Activated CD4-positive, alpha-beta T cell treated with anti-CD3 and anti-CD28 coated beads, Interleukin-2, amount 50 U/mL, for 48 hours (primary cell): ENCODE measurements around the gene GHR.

Experiments
- DNase-seq, 2 experiments: peaks; one replicate each; pipeline ENCODE4 v3.0.0-alpha.2; 2020

GHR gene

DNA sequence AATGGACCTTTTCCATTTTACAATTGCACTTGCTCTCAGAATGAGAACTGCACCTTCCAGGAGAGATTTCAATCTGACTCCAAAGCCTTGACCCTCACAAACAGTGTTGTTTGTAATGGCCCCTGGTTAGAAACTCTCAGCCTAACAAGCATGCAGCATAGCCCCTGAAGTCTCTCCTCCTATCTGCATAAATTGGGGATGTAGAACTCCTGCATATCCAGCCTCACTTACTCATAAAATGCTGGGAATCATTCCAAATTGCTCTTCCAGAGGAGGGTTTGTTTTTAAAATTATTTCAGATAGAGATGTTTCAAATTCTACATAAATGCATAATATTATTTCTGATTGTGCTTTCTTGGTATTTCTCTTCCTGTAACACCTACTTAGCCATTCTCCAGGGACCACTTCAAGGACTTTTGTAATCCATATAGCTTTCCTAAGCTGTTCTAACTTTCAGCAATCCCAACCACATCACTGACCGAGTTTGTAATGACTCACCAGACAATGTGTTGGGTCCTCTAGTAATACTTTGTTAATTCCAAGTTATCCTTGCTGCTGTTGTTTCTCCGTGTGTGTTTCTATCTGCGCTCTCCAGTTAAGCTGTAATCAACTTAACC, 189.6 kb downstream of the GHR start:
- DNase-seq, result no peak

DNA sequence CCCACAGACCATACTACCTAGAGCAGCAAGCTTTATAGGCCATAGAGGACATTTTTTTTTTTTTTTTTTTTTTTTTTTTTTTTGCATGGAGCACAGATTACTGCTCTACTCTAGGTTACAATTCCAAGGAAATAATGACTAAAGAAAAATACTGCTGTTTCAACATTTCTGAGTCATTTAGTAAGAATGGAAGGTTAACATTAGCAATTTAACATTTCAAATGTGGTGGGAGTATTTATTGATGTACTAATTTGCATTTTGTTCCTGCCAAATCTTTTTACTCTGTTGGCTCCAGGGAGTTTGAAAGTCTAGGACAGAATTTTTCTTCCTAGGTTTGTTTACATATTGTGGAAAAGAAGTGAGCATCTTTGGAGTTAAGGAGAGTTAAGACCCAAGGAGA, 191.3 kb downstream of the GHR start:
- DNase-seq, result no peak

DNA sequence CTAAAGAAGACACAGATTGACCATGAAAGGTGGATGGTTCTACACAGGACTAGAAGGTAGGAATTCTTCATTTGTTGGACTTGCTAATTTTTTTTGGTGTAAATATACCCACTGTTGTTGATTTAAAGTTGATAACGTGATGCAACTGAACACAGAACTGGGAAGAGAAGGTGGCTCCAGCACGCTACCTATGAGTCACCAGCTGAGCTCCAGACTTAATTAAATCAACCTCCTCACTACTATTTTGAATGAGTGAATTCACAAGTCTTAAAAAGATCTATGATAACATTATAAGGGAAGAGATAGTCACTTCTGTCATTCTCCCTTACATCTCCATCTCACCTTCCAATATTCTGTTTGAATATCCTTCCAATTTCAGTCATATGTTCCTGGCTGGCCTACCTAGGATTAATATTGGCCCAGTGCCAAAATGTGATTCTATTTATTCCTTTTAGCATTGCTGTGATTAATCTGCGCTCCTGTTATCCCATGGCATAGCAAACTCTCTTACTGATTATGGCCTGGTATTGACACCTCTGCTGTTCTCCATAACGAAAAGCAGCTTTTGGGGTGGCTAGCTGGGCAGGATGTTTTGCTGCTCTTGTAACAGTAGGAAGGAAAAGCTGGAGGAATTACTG, 197.5 kb downstream of the GHR start:
- DNase-seq, result no peak

DNA sequence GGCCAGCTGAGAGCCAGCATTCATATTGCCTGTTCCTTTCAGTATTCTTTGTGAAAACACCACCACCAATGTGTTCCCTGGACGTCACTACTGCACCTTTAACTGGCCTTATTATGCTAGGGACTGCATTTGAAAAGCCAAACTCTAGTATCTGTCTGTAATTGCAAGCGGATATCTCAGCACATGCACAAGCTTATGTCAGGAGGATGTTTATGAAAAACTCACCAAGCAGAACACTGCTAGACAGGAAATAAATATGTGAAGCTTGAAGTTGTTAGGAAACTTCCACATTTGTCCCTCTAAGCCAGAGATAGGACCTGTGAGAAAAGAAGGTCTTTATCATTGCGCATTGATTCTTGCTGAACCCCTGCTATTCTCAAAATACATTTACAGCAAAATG, 198.0 kb downstream of the GHR start:
- DNase-seq, result no peak

DNA sequence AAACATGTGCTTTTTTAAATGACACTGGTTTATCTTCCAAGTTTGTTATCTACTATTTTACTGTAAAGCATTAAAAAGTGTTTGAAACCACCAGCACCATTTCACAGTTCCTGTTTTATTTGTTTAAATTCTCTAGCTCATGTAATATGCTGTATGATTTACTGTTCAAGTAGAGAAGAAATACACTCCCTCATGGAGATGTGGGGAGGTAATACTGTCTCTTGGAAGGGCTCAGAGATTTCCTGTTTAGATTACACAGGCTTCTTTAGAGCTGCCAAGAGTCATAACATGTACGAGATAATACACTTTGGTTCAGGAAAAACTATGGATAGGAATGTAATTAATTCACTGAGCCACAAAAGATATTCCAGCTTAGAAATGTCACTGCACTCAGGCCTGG, 198.4 kb downstream of the GHR start:
- no peak for DNase-seq

DNA sequence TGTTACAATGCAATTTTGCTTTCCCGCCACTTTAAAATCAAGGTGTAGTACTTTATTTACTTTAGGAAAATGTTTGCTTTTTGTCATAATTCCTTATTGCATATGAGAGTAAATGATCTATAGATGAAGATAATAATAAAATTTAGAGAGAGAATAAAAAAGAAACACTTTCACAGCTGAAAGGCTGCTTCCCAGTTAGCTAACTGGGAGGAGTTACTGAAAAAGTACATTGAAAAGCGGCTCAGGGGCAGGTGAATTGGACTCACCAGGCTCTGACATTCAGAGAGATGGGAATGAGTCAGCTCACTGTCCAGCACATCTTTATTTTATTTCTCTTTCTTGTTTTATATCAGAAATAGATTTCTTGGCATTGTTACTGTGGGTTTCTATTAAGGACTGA, 201.7 kb downstream of the GHR start:
- DNase-seq, result no peak

DNA sequence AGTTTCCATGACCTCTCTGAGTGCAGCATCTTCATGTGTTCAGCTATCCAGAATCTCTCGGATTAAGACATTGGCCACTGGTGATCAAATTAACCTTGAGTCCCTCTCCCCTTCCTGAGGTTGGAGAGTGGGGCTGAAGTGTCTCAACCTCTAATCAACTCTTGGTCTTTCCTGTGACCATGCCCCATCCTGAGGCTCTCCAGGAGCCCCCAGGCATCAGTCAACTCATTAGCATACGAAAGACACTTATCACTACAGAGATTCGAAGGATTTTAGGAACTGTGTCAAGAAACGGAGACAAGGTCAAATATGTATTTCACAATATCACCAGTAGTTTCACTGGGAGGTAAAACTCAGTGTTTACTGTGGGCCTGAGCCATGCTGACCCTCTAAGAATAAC, 203.2 kb downstream of the GHR start:
- no peak for DNase-seq

DNA sequence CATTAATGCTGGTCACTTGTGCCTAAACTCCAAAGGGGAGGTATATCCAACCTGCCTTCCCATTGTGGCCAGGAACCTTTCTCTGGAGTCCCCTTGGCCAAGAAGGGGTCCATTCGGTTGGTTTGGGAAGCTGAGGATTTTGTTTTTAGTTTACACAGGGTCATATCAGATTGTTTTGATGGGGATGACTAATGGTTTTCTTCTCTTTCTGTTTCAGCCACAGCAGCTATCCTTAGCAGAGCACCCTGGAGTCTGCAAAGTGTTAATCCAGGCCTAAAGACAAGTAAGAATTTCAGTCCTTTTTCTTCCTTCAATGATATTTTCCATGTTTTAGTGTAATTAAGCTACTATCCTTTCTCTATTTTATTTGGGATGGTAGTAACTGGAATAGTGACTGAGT, 205.6 kb downstream of the GHR start:
- no peak for DNase-seq

DNA sequence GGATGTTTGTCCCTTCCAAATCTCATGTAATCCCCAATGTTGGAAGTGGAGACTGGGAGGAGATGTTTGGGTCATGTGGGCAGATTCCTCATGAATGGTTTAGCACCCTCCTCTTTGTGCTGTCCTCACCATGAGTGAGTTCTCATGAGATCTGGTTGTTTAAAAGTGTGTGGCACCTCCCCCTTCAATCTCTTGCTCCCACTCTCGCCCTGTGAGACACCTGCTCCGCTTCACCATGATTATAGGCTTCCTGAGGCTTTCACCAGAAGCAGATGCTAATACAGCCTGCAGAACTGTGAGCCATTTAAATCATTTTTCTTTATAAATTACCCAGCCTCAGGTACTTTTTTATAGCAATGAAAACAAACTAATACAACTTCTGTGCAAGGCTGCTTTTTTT, 206.0 kb downstream of the GHR start:
- no peak for DNase-seq

DNA sequence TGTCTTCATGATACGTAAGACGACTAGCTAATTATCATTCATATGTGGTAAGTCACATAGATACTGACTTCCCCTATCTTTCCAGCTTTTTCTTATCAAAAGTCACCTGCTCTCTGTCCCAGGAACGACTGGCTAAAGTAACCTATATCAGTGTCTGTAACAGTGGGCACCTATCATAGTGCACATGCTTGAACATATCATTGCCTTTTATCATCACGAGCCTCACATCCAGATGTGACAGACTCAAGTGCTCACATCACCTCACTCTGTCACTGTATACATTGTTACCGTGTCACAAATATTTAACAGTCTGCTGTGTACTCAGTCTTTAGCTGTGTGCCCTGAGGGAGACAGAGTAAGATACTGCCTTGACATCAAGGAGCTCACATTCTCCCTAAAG, 208.0 kb downstream of the GHR start:
- no peak for DNase-seq

DNA sequence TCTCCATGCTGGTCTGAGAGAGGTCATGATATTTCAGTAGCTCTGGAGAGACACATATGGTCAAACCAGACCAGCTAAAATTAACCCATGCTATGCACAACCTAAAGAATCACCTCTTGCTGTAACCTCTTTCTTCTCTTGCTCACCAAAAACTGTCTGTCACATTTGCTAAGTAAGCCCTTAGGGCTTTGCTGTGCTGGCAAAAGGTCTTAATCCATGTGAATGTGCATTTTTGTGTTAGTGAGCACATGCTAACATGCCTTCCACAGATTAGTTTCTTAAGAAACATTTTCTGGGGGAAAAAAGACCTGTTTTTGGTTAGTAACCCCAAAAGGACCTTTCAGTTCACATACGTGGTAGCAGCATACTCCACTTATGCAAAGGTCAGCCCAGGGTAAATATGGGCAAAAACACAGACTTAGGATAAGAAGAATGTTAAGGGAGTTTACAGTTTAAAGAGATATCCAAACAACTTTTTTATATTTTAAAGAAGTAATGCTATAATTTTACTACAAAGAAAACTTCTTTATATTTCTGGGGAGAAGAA, 209.2 kb downstream of the GHR start:
- DNase-seq, result no peak

DNA sequence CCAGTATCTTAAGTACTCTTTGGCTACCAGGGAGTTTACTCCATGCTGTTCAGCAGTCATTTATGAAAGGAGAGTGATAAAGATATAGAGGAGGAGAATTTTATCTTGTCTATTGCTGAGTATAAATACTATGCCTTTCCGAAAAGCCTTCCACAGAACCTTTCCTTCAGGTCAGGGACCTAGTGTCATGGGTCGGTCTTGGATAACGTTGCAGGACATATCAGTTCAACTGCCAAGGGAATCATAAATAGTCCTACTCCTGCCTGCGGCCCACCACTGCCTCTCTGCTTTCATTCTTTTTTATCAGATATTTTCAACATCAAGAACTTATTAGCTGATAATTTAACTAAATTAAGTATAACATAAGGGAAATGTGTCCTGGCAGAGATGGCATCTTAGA, 211.3 kb downstream of the GHR start:
- no peak for DNase-seq

DNA sequence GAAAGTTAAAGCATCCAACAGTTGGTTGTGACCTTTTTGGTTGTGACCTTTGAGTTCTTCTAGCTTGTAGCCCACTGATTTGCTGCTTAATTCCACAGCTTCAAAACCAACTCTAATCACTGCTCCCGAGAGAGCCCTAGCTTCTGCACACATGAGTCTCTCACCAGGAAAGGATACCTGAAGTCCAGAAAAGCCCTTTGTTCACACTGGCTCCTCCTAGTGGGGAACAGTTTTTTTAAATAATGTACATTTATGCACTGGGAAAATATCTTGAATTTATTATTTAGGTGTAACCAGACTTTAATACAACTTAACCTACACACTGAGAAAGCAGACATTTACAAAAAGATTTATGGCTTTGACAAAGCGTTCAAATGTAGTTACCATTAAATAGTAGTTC, 213.2 kb downstream of the GHR start:
- DNase-seq, result no peak

DNA sequence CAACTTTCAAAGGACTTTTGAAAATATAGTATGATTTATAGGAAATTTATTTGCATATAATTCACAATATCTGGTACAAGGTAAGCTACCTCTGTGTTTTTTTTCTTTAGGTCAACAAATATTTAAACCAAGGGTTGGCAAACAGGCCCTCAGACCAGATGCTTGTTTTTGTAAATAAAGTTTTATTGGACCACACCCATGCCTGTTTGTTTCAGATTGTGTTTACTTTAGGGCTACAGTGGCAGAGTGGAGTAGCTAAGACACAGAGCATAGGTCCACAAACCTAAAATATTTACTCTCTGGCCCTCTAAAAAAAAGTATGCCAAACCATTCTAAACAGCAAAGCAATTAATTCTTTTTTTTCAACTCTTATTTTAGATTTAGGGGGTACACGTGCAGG, 213.7 kb downstream of the GHR start:
- no peak for DNase-seq

DNA sequence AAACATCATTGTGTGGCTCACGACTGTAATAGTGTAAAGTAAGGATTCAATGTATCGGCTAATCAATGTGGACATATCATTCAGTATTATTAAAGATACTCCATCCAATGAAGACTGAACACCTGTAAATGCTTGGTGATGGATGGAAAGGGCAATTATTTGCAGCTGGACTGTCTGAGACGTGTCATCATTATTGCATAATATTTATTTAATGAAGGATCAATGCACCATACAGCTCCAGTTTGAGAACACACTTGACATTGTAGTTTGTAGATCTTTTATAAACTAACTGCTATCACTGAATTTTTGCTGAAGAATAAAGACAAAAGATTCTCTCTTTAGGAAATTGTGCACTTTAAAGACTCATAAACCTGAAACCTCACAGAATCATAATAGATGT, 215.7 kb downstream of the GHR start:
- no peak for DNase-seq

DNA sequence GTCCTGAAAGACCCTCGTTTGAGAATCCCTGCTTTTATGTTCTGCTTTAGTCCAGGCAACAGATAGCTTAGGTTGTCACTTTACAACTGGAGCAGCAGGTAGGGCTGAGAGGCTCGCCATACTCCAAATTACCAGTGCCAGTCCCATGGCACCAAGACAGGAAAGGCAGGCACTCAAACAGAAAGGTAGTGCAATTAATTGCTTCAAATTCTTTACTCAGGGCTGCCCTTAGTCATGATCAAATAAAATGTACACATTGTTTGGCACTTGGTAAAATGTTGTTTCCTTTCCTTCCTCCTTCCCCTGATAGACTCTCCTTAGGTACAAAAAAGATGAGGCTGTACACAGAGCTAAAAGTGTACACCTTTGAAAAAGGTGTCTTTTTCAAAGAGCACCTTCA, 217.6 kb downstream of the GHR start:
- no peak for DNase-seq

DNA sequence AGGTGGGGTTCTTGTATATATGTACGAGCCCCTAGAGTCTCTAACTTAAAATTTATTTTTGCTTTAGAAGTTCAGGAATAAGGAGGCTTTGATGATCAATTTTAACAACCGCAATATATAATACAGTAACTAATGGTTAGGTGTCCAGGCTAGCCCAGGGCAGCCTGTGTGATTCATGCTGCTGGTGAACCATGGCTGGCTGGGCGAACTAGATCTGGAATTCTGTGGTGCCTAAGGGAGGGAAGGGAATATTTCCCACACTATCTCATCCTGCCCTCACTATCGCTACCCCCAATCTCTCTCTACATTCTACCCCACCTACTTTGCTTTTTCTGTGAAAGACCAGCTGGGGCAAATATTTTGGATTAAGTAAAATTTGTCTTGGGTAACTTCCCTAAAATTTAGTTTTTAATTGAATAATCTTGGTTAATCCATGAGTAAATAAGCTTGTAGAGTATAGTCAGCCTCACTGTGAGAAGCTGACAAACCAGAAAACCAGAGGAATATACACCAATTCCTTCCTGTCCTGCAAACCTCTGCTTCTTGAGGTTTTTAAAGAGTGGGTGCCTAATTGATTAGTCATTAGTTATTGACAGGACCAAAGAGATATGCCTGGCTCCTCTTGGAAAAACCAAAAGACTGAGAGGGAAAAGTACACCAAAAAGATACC, 218.2 kb downstream of the GHR start:
- DNase-seq, result no peak

DNA sequence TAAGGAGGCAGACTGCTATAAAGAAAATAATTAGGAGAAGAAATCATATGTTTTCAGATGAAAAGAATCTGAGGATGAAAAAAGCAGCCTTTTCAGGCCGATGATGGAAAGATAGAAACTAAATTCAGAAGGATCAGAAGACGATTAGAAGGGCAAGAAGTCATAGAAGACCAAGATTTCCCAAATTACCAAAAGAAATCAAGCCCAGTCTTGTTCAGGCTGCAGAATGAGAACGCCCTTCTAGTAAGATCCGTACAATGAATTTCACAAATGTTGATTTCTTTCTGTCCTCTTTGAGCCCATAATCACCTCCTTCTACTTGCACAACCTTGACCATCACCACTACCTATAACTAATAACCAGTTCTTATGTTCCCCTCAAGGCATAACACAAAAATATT, 218.8 kb downstream of the GHR start:
- DNase-seq, result no peak

DNA sequence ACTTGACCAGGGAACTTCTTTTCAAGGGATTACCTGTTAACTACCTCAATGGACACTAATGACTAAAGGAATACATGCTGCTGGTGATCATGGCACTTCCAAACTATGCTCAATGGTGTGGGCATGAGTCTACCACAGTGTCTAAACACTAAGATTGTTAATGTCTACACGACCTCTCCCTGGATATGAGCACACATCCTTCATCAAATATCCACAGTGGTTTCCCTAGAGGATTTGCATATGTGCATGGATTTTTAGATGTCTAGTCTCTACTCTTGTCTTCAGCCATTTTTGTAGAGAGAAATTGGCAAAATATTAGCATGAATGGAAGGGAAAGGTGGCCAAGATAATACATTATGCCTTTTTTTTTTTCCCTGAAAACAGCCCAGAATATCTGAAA, 220.1 kb downstream of the GHR start:
- no peak for DNase-seq

DNA sequence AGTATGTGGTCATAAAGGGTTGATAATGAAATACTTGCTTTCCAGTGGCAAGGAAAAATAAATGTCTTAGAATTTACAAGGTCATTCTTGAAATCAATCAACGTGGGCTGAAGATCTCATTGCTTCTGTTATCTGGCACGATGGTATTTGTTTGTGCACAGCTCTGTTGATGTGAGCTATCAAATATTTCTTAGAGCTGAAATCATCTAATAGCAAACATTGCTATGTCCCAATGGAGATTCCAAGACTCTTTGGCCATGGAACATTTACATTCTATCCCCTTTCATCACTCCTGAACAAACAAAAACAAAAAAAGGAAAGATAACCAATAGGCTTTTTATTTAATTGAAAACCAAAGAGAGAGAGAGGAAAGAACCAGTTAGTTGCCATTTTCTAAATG, 221.9 kb downstream of the GHR start:
- DNase-seq, result no peak

DNA sequence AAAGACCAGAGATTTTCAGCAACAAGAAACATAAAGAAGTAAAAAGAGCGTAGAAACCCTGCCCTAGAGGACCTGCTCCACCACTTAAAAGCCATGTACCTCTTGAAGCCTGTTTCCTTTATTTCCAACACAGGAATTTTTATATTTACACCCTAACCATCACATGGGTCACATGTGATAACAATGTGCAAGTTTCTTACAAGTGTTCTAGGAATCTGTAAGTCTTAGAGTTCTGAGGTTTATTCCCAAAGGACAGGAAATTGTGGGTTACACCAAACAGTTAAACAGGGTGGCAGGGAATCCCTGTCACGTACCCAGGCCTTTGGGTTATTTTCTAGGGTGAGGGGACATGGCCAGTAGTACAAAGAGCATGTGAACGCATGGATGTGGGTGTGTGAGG, 224.8 kb downstream of the GHR start:
- DNase-seq, result no peak

DNA sequence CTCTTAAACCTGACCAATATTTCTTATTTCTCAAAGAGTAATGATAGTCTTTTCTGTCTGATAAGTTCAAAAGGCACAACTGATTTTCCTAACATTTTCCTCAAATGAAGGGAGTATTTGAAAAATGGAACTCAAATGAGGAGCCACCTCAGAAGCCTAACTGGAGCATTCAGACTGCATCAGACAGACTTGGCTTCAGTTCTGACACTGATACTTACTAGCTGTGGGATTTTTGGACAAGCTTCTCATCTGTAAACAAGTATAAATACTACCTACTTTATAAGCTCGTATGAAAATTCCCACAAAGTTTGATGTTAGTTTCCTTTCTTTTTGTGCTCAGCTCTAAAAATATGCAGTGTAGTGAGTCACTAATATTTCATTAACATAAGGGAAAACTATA, 225.7 kb downstream of the GHR start:
- no peak for DNase-seq

DNA sequence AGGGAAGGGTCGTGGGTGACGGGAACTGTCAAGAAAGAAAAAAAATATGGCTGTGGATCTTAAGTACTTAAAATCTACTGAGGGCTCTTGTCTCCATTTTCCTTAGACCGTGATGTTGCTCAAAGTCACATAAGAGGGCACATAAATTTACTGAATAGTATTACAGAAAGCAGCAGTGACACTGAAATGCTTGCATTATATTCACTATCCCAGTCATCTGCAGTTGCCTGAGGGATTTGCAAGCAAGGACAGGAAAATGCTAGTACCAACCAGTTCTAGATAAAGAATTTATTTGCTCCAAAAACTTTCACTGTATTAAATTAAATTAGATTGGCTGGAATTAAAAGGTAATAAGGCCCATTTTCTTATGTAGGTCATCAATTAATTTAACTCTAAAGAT, 226.8 kb downstream of the GHR start:
- DNase-seq, result no peak

DNA sequence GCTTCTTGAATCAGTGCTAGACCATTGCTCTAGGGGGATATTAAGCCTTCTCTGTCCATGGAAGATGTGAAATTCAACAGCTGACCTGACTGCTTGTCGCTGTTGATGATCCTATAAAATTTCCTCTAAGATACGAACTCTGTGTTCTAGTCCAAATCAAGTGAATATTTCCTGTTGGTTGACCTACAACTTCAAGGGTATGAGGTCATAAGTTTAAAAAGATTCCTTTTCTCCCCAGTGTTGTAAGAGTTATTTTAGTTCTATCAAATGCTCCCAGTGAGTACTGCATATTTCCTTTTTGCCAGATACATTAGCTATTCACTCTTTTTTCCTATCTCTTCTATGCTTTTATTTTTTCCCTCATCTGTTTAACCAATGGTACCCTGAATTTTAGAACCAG, 230.5 kb downstream of the GHR start:
- no peak for DNase-seq

DNA sequence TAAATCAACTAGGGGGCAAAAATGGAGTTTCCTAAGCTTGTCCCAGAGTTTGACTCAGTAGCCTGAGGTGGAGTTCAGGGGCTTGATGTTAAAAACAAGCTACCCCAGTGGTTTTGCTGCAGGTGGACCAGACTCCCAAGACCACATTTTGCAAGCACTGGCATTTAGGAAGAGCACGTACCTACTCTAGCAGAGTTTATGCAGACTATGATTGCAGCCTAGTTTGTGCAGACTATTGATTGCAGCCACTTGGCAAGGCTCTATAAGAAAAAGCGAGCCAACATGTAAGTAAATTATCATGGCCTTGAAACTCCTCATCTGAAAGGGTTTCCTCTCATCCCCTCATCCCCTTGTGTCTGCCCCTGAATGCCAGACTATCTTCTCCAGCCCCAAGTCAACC, 231.4 kb downstream of the GHR start:
- no peak for DNase-seq
